Measurements from ENCODE around the gene TPM4.
A peak's percentile ranks its signal among the peaks of the same experiment; 100 is the strongest.

Gene TPM4

GRCh38 chr19:16125737-16126495 lies 49.6 kb downstream of the TPM4 start:
- intact Hi-C loops (cut with micrococcal nuclease): no loop called here
- H3K4me3 Mint-ChIP-seq: no peak overlapping the region
- no peaks in the 10 kb centered on the region for H3K27me3 Mint-ChIP-seq
- H3K27ac Mint-ChIP-seq: peak overlapping the region; percentile 57
- peaks cover 51% of the 10 kb centered on the region for H3K4me1 Mint-ChIP-seq (ENCODE audit: low read depth)
- H3K9me3 Mint-ChIP-seq: peaks cover 2% of the 10 kb centered on the region
- H3K36me3 Mint-ChIP-seq (ENCODE audit: low read depth): peaks cover 100% of the 10 kb centered on the region

GRCh38 chr19:16127080-16127479 lies 50.8 kb downstream of the TPM4 start:
- intact Hi-C loops (cut with micrococcal nuclease): no loop called here
- Mint-ChIP-seq H3K36me3 (ENCODE audit: low read depth) (peaks cover 100% of the 10 kb centered on the region), H3K27me3 (no peaks in the 10 kb centered on the region), H3K4me3 (no peak overlapping the region), H3K9me3 (peaks cover 13% of the 10 kb centered on the region), H3K27ac (no peak overlapping the region), H3K4me1 (ENCODE audit: low read depth) (peaks cover 56% of the 10 kb centered on the region)

DNA sequence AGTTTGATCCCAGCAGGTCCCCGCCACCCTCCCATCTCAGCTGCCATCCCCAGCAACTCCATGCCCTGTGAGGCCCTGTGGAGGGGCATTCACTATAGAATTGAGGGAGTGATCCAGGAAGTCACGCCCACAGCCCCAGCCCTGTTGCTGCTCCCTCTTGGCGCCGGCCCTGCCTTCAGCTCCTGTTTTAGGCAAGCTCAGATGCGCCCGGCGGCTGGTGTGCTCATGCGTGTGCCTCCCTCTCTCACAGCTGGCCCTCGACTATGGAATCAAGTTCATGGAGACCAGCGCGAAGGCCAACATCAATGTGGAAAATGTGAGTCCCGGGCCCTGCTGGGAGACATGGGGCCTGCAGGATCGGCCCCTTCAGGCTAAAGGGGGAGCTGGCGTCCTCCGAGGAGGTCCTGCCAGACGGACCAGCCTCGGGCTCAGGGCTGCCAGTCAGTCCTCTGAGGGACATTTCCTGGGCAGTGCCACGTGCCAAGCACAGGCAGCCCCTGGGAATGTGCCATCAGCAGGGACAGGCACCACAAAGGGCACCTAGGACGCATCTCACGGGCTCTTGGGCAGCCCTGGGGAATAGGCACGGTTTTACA lies 51.6 kb downstream of the TPM4 start:
- Mint-ChIP-seq H3K27ac (no peak overlapping the region), H3K36me3 (ENCODE audit: low read depth) (peaks cover 100% of the 10 kb centered on the region), H3K4me3 (no peak overlapping the region), H3K4me1 (ENCODE audit: low read depth) (peaks cover 56% of the 10 kb centered on the region), H3K27me3 (no peaks in the 10 kb centered on the region), H3K9me3 (peaks cover 13% of the 10 kb centered on the region)
- intact Hi-C loops (cut with micrococcal nuclease): no loop called here

- Mint-ChIP-seq H3K27ac (no peak overlapping the region), H3K4me1 (ENCODE audit: low read depth) (peaks cover 48% of the 10 kb centered on the region)
- intact Hi-C loops (cut with micrococcal nuclease): no loop called here
Observed at GRCh38 chr19:16131648-16132047, 55.4 kb downstream of the TPM4 start.

GRCh38 chr19:16133818-16134217 lies 57.5 kb downstream of the TPM4 start:
- Mint-ChIP-seq H3K4me1 (ENCODE audit: low read depth) (peaks cover 54% of the 10 kb centered on the region), H3K27ac (no peak overlapping the region), H3K4me3 (no peak overlapping the region), H3K27me3 (no peaks in the 10 kb centered on the region), H3K9me3 (peaks cover 13% of the 10 kb centered on the region), H3K36me3 (ENCODE audit: low read depth) (peaks cover 66% of the 10 kb centered on the region)
- intact Hi-C loops (cut with micrococcal nuclease): no loop called here

More at GRCh38 chr19:16131648-16132047, 55.4 kb downstream of the TPM4 start:
- Mint-ChIP-seq H3K4me3 (no peak overlapping the region), H3K27me3 (no peaks in the 10 kb centered on the region), H3K9me3 (peaks cover 13% of the 10 kb centered on the region), H3K36me3 (ENCODE audit: low read depth) (peaks cover 88% of the 10 kb centered on the region)

DNA sequence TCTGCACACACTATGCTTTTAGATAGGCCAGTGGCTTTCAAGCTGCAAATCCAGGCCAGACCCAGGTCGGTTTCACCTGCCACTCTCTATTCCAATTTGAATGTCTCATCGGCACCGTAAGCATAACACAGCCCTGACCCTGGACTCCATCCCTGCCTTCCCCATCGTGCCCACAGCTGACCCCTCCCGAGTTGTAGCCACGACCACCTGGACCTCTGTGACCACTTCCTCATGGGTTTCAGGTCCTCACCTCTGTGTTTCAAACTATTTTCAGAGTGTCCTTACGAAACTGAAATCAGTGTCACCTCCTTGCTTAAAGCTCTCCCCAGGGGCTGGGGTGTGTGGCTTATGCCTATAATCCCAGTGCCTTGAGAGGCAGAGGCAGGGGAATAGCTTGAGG lies 58.2 kb downstream of the TPM4 start:
- intact Hi-C loops (cut with micrococcal nuclease): no loop called here
- Mint-ChIP-seq H3K9me3 (peaks cover 13% of the 10 kb centered on the region), H3K27me3 (no peaks in the 10 kb centered on the region), H3K4me1 (ENCODE audit: low read depth) (peaks cover 58% of the 10 kb centered on the region), H3K4me3 (no peak overlapping the region), H3K27ac (no peak overlapping the region), H3K36me3 (ENCODE audit: low read depth) (peaks cover 59% of the 10 kb centered on the region)

DNA sequence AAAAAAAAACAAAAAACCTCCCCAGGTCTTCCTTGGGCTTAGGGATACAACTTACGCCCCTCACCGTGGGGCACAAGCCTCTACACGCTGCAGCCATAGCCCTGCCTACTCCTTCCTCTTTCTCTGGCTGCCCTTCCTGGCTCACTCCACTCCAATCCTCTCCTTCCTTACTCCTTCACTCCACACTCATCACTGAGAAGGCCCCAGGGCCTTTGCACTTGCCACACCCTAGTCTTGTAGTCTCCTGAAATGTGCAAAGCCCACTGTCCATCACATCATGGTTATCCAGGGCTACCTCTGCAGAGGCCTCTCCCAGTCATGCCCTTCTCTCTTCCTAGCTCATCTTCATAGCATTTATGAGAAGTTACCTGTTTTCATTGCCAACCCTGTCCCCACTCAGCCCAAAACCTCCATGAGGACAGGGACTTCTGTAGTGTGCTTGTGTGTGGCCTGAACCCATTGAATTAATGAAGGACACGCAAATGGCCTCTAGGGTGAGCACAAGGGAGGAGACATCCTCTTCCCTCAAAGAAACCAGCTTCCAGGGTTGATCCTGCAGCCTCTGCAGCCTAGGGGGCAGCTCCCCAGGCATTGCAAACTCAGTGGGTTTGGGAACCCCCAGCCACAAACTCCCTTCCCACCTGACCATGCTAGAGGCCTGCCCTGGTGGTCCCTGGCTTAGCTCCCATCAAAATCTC lies 59.3 kb downstream of the TPM4 start:
- H3K4me3 Mint-ChIP-seq: no peak overlapping the region
- peaks cover 49% of the 10 kb centered on the region for H3K36me3 Mint-ChIP-seq (ENCODE audit: low read depth)
- peaks cover 58% of the 10 kb centered on the region for H3K4me1 Mint-ChIP-seq (ENCODE audit: low read depth)
- H3K9me3 Mint-ChIP-seq: peaks cover 13% of the 10 kb centered on the region
- no peaks in the 10 kb centered on the region for H3K27me3 Mint-ChIP-seq
- peak overlapping the region; percentile 25 for H3K27ac Mint-ChIP-seq
- intact Hi-C loops (cut with micrococcal nuclease): no loop called here

GRCh38 chr19:16136185-16136999 lies 60.1 kb downstream of the TPM4 start:
- peaks cover 62% of the 10 kb centered on the region for H3K4me1 Mint-ChIP-seq (ENCODE audit: low read depth)
- peak overlapping the region; percentile 25 for H3K27ac Mint-ChIP-seq
- intact Hi-C loops (cut with micrococcal nuclease): no loop called here
- H3K27me3 Mint-ChIP-seq: no peaks in the 10 kb centered on the region
- H3K36me3 Mint-ChIP-seq (ENCODE audit: low read depth): peaks cover 40% of the 10 kb centered on the region
- no peak overlapping the region for H3K4me3 Mint-ChIP-seq
- H3K9me3 Mint-ChIP-seq: peaks cover 6% of the 10 kb centered on the region

- H3K36me3 Mint-ChIP-seq (ENCODE audit: low read depth): peaks cover 18% of the 10 kb centered on the region
- no peak overlapping the region for H3K4me3 Mint-ChIP-seq
- intact Hi-C loops (cut with micrococcal nuclease): loop anchor here (5.0 kb wide), 1 partner anchor 48 kb away; the partner anchor contains the start of gene FAM32A
- no peaks in the 10 kb centered on the region for H3K27me3 Mint-ChIP-seq
- peaks cover 72% of the 10 kb centered on the region for H3K4me1 Mint-ChIP-seq (ENCODE audit: low read depth)
- no peaks in the 10 kb centered on the region for H3K9me3 Mint-ChIP-seq
- H3K27ac Mint-ChIP-seq: peak overlapping the region; percentile 75
Observed at GRCh38 chr19:16139752-16140151, 63.5 kb downstream of the TPM4 start.

- no peaks in the 10 kb centered on the region for H3K27me3 Mint-ChIP-seq
- H3K36me3 Mint-ChIP-seq (ENCODE audit: low read depth): peaks cover 12% of the 10 kb centered on the region
- no peak overlapping the region for H3K4me3 Mint-ChIP-seq
- H3K4me1 Mint-ChIP-seq (ENCODE audit: low read depth): peaks cover 72% of the 10 kb centered on the region
- peak overlapping the region; percentile 73 for H3K27ac Mint-ChIP-seq
- intact Hi-C loops (cut with micrococcal nuclease): loop anchor here (5.0 kb wide), 1 partner anchor 46 kb away; the partner anchor contains the start of gene FAM32A
- H3K9me3 Mint-ChIP-seq: no peaks in the 10 kb centered on the region
Observed at GRCh38 chr19:16141043-16141442, 64.7 kb downstream of the TPM4 start.

DNA sequence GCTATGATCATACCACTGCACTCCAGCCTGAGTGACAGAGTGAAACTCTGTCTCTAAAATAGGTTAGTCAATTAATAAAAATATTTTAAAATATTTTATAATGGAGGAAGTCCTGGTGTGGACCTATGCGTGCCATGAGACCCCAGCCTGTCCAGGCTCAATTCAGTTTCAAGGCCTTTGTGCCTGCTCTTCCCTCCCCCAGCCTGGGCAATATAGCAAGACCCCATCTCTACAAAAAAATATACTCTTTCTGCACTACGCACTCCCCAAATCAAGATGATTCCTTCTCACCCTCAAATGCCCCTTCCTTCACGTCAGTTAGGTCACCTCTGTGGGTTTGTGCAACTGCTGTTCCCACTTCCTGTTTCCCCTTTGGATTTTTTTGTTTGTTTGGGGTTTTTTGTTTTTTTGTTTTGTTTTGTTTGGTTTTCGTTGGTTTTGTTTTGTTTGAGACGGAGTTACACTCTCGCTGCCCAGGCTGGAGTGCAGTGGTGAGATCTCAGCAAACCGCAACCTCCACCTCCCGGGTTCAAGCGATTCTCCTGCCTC lies 65.8 kb downstream of the TPM4 start:
- Mint-ChIP-seq H3K27me3 (no peaks in the 10 kb centered on the region), H3K4me3 (peak overlapping the region; percentile 89), H3K4me1 (ENCODE audit: low read depth) (peaks cover 68% of the 10 kb centered on the region), H3K36me3 (ENCODE audit: low read depth) (peaks cover 12% of the 10 kb centered on the region), H3K9me3 (no peaks in the 10 kb centered on the region), H3K27ac (peak overlapping the region; percentile 97)
- intact Hi-C loops (cut with micrococcal nuclease): loop anchor here (5.0 kb wide), 1 partner anchor 45 kb away; the partner anchor contains the start of gene FAM32A

- H3K9me3 Mint-ChIP-seq: no peaks in the 10 kb centered on the region
- peaks cover 69% of the 10 kb centered on the region for H3K4me1 Mint-ChIP-seq (ENCODE audit: low read depth)
- intact Hi-C loops (cut with micrococcal nuclease): loop anchor here (1.0 to 5.0 kb wide), 2 partner anchors 25 to 44 kb away; partner anchors contain the start of gene FAM32A
- peak within 1 kb of the TSS; percentile 89 for H3K4me3 Mint-ChIP-seq
- peaks cover 12% of the 10 kb centered on the region for H3K36me3 Mint-ChIP-seq (ENCODE audit: low read depth)
- peak within 1 kb of the TSS; percentile 97 for H3K27ac Mint-ChIP-seq
- H3K27me3 Mint-ChIP-seq: no peaks in the 10 kb centered on the region
Observed at GRCh38 chr19:16143399-16144215, 67.3 kb downstream of the TPM4 start, which contains the start of gene HSH2D. Gene HSH2D (plus strand): TSS chr19:16143685. CDS start chr19:16148751, 5,066 bp downstream.
